ENCODE data around the gene CDH4.

CDH4 gene

GRCh38 chr20:61532736-61533135, 280.7 kb downstream of the CDH4 start:
- no peak for TF ChIP-seq CTCF (conservative IDR thresholded peaks at IDR 0.05; ENCODE audit: low read depth)

DNA sequence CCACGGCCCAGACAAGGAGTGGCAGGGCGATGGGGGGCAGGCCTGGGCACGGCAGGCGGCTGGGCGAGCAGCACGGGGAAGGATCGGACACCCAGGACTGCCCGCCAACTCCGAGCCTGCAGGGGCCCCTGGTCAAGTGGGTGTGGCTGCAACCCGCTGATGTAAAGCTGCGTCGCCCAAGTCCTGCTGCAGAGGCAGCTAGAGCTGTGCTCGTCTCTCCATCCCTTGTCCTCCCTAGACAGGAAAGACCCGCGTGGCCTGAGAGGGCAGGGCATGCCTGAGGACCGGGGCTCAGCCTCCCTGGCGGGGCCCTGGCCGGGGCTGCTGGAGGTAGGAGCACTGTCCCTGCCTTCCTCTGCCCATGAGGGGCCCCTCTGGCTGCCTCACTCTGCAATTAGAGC, 281.2 kb downstream of the CDH4 start:
- H3K27ac ChIP-seq: peak overlapping the region; percentile 2; the same call in 1 of the 2 replicates
- CTCF ChIA-PET: no interaction called here

More at GRCh38 chr20:61532736-61533135, 280.7 kb downstream of the CDH4 start:
- ChIA-PET POLR2A (ENCODE audit: low non-redundant PET) (no interaction called here), CTCF (no interaction called here)
- no peak for DNase-seq (ENCODE audit: low spot score)
- H3K27ac ChIP-seq: peak overlapping the region; percentile 2; the same call in 1 of the 2 replicates

DNA sequence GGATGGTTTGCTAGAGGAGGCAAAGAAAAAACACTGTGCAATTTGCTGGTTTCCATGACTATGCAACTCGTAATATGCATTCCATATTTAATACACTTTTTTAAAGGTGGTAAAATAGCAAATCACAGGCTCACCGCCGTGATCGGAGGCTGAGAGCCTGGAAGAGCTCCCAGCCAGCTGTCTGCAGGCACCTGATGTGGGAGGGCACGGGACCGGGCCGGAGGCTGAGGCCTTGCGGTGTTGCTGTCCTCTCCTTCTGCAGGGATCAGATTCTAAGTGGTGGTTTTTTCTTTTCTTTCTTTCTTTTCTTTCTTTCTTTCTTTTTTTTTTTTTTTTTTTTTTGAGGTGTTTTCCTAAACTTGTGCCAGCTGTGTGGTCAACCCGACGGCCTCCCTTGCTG, 282.3 kb downstream of the CDH4 start:
- no peak overlapping the region for H3K27ac ChIP-seq
- CTCF ChIA-PET: interaction anchor here (0.6 kb wide), 1 partner anchor 1007 kb away, joined by 4 read pairs; no protein-coding TSS in a partner anchor
- POLR2A ChIA-PET (ENCODE audit: low non-redundant PET): no interaction called here
- DNase-seq (ENCODE audit: low spot score): no peak
- TF ChIP-seq CTCF (conservative IDR thresholded peaks at IDR 0.05; ENCODE audit: low read depth): no peak

More for the DNA sequence above, 281.2 kb downstream of the CDH4 start:
- POLR2A ChIA-PET (ENCODE audit: low non-redundant PET): no interaction called here
- TF ChIP-seq CTCF (conservative IDR thresholded peaks at IDR 0.05; ENCODE audit: low read depth): no peak
- DNase-seq (ENCODE audit: low spot score): no peak

GRCh38 chr20:61535091-61535490, 283.0 kb downstream of the CDH4 start:
- ChIA-PET CTCF (interaction anchor here (0.6 kb wide), 1 partner anchor 28 kb away, joined by 3 read pairs; no protein-coding TSS in a partner anchor), POLR2A (ENCODE audit: low non-redundant PET) (no interaction called here)
- H3K27ac ChIP-seq: no peak overlapping the region
- no peak for DNase-seq (ENCODE audit: low spot score)
- no peak for TF ChIP-seq CTCF (conservative IDR thresholded peaks at IDR 0.05; ENCODE audit: low read depth)

GRCh38 chr20:61535536-61535935, 283.5 kb downstream of the CDH4 start:
- CTCF ChIA-PET: interaction anchor here (0.6 to 0.7 kb wide), 2 partner anchors 28 to 307 kb away, joined by 3 to 4 read pairs; no protein-coding TSS in a partner anchor
- H3K27ac ChIP-seq: no peak overlapping the region
- POLR2A ChIA-PET (ENCODE audit: low non-redundant PET): no interaction called here
- TF ChIP-seq CTCF (conservative IDR thresholded peaks at IDR 0.05; ENCODE audit: low read depth): no peak
- DNase-seq (ENCODE audit: low spot score): no peak

- TF ChIP-seq CTCF (conservative IDR thresholded peaks at IDR 0.05; ENCODE audit: low read depth): no peak
- ChIA-PET POLR2A (ENCODE audit: low non-redundant PET) (no interaction called here), CTCF (interaction anchor here (0.6 to 0.7 kb wide), 2 partner anchors 27 to 306 kb away, joined by 3 to 4 read pairs; no protein-coding TSS in a partner anchor)
- no peak overlapping the region for H3K27ac ChIP-seq
- DNase-seq (ENCODE audit: low spot score): no peak
These were observed 283.9 kb downstream of the CDH4 start for GRCh38 chr20:61535956-61536355.
